GM19043 (cell line): ENCODE data around the gene TSBP1.
"Not testable (repeated sequence)": the region's sequence is repeated elsewhere in the genome, so short reads cannot be mapped to it uniquely, and the experiment has no call there.

Source experiments
- ATAC-seq: cut with Tn5 transposase; IDR thresholded peaks from one replicate; pipeline ENCODE4 v1.9.1; 2021; ENCODE audit warnings: low read depth; ENCODE audit not compliant: unreplicated experiment

TSBP1 gene

GRCh38 chr6:32375739-32376529 is 4.2 kb upstream of the TSBP1 start:
- no peak for ATAC-seq

DNA sequence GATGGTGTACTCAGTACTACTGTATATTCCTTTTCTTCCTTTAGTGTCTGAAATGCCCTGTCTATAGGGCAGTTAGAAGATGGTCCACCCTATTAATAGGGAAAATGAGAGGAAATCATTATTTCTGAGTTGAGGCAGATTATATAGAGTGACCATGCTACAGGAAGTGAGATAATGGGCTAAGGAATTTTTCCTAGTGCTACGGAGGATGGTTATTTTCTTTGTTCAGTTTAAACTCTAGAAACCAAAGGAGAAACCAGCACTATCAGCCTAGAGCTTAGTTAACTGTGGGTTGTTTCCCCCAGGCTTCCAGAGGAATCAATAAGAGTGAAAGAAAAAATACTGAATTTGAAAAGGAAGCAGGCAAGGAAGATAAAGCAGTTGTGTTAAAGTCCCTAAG is 474 bp downstream of the TSBP1 start:
- no peak for ATAC-seq

DNA sequence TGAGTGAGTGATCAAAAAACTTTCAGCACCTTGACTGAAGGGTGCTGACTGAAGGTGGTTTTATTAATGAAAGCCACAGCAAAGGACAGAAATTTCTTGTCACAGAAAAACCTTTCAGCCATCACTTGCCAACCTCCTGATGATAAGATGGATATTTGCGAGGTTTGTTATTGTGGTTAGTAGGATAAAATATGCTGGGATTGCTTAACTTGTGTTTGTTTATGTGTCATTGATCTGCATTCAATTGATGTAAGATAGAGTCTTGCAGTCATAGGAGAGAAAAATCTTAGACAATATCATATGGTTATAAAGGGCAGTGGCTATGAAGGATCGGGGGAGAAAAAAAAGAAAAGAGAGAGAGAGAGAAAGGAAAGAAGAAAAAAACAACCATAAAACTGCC is 1.2 kb downstream of the TSBP1 start:
- no peak for ATAC-seq

GRCh38 chr6:32369660-32370059 is 2.0 kb downstream of the TSBP1 start:
- ATAC-seq = no peak

DNA sequence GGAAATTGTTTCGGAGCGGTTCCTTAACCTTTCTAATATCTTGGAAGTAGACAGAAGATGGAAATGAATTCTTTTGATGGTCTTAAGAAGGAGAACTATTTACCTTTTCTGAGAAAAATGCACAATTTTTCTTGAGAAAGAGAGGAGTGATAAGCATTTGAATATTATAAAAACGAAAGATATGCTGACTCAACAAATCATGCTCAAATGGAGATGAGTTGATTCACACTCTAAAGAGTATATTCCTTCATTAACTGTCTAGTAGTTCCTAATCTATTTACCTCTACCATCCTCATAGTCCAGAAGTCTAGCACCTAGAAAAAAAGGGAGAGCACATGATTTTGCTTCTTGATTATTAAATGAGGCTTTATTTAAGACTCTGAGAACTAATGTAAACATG is 4.1 kb downstream of the TSBP1 start:
- no peak for ATAC-seq

GRCh38 chr6:32359225-32359624 is 12.5 kb downstream of the TSBP1 start:
- not testable (repeated sequence) for ATAC-seq

GRCh38 chr6:32358548-32358947 is 13.2 kb downstream of the TSBP1 start:
- ATAC-seq = not testable (repeated sequence)

DNA sequence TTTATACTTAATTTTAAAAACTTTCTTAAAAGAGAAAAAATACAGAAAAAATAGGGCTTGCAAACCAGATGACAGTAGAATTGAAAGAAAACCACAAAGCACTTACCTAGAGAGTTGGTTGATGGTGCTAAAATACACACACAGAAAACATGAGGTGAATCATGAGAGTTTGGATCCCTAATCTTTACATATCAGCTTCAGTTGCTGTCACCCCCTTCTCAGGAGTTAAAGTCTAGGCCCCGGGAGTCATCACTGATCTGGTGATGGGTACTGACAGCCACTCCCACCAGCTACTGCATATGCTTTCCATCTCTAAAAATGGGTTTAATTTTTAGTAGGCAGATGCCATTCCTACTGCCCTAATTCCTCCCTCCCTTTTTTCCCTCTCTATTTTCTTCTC is 16.7 kb downstream of the TSBP1 start:
- no peak for ATAC-seq

GRCh38 chr6:32353348-32353747 is 18.4 kb downstream of the TSBP1 start:
- no peak for ATAC-seq

DNA sequence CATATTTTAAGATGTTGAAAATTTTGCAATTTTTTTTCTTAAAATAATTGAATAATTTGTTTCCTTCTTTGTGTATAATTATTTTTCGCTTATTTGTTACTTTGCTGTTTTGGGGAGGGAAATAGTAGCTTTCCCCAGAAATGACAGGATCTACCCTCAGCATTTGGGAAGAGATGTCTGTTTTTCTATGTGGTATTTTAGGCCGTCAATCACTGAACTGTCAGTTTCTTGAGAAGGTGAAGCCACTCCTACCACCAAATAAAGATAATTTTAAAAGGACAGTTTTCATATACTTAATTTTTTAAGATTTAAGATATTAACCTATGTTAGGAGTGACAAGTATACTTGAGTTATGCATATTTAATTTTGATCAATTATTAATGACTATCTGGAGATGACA is 31.5 kb downstream of the TSBP1 start:
- ATAC-seq = no peak

GRCh38 chr6:32337186-32337805 is 34.4 kb downstream of the TSBP1 start:
- no peak for ATAC-seq

DNA sequence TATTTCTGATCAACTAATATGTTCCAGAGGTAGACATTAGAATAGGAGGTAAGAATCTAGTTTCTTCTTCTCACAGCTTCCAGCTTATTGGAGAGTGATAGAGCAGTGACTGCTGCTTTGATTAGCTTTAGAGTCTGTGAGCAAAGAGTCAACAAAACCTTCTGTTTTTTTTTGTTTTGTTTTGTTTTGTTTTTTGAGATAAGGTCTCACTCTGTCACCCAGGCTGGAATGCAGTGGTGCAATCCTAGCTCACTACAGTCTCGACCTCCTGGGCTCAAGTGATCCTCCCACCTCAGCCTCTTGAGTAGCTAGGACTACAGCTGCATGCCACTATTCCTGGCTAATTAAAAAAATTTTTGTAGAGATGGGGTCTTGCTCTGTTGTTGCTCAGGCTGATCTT is 39.3 kb downstream of the TSBP1 start:
- no peak for ATAC-seq

GRCh38 chr6:32329141-32329540 is 42.6 kb downstream of the TSBP1 start:
- no peak for ATAC-seq

- no peak for ATAC-seq
These were observed 44.6 kb downstream of the TSBP1 start for GRCh38 chr6:32327103-32327502.

GRCh38 chr6:32318501-32318900 is 53.2 kb downstream of the TSBP1 start:
- no peak for ATAC-seq

DNA sequence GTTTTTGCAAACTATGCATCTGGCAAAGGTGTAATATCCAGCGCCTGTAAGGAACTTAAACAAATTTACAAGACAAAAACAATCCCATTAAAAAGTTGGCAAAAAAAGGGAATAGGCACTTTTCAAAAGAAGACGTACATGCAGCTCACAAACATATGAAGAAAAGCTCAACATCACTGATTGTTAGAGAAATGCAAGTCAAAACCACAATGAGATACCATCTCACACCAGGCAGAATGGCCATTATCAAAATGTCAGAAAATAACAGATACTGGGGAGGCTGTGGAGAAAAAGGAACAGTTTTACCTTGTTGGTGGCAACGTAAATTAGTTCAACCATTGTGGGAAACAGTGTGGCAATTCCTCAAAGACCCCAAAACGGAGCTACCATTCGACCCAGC is 54.2 kb downstream of the TSBP1 start:
- ATAC-seq = no peak

GRCh38 chr6:32313964-32314363 is 57.7 kb downstream of the TSBP1 start:
- ATAC-seq = no peak

DNA sequence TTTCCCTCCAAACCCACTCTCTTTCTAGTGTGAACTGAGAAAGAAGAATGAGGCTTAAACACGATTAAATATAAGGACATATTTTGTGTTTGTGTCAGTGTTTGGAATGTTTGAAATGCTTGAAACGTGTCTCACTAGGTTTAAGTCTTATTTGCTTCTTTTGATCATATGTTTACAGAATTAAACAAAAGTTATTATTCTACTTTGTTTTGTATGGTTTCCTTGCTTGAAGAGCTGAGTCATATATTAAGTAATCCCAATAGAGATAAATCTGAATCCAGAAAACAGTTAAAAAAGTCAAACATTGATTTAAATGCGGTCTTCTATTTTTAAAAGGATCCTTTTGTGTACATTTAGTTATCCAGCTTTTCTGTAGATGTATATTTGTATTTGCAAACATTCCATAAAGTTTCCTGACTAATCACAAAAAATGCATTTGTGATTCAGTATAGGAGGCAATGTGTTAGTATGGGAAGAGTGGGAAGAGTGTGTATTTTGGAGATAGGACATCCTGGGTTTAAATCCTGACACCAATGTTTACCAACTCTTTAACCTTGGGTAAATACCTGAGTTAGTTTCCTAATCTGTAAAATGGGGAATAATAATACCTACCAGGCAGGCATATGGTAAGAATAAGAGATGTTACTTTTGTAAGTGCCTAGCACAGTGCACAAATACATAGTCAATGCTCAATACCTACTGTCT is 72.9 kb downstream of the TSBP1 start:
- no peak for ATAC-seq

DNA sequence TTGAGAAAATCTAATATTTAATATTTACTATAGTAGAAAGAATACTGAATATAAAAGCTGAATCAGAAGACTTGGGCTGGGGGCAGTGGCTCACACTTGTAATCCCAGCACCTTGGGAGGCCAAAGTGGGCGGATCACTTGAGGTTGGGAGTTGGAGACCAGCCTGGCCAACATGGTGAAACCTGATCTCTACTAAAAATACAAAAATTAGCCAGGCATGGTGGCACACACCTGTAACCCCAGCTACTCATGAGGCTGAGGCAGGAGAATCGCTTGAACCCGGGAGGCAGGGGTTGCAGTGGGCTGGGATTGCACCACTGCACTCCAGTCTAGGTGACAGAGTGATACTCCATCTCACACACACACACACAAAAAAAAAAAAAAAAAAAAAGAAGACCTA is 76.7 kb downstream of the TSBP1 start:
- not testable (repeated sequence) for ATAC-seq

GRCh38 chr6:32294566-32294965 is 77.1 kb downstream of the TSBP1 start:
- no peak for ATAC-seq

DNA sequence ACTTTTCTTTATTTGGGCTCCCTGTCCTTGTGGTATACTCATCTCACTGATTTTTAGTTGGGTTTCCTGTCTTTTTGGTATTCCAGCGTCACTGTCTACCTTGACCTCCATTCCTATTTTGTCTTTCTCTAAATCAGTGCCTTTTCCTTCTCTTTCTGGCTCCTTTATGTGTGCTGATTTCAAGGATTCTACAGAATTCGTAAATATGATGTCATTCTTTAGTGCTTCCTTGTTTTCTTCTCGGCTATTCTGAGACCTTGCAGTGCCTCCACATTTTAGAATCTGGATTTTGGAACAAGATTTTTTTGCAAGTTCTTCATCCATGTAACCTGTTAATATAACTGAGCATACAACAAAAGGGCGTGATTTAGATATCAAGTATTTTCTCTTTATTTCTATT is 78.0 kb downstream of the TSBP1 start:
- no peak for ATAC-seq

DNA sequence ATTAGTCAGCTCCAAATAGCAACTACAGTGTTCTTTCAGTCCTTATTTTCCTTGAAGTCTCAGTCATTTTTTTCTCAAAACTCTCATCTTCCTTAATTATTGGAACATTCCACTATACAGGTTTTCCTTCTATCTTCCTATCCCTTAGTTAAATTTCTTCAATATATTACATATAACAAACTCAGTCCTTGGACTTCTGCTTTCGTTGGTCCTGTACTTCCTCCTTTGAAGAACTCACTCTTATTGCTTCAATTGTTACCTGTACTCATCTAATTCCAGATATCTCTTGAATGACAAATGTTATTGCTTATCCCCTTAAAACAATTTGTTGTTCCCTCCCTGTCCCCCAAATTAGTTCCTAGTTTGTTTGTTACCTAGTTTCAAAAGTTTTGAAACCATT is 80.2 kb downstream of the TSBP1 start:
- ATAC-seq = no peak
